ENCODE results near the gene CDC42SE1.

The CDC42SE1 gene

DNA sequence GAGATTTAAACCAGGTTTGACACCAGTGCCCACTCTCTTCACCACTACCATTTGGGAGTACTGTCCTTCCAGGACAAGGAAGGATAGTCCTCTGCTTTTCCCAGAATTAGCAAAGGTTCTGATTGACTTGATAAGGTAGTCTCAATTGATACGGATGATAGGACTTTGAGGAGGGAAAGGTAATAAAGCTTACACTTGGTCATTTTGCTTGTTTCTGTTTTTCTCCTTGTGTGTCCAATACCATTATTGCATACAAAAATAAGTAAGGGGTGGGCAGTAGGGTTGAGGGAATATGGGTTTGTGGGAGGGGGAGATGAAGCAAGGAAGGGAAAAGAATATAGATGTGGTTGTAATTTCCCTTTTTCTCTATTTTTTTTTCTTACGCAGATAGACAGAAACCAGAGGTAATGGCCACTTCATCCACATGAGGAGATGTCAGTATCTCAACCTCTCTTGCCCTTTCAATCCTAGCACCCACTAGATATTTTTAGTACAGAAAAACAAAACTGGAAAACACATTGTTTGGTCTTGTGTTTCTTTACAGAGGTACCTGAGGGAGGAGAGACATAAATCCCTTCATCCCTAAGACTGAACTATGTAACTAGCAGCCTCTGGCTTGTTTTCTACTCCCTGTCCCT, 9.3 kb downstream of the CDC42SE1 start:
- H3K27ac ChIP-seq (ENCODE audit: low read length), result no peak overlapping the region
- no peak overlapping the region for H3K4me3 ChIP-seq (ENCODE audit: low read depth in 1 of 2, low read length in 2 of 2)
- H3K36me3 ChIP-seq (ENCODE audit: control insufficient read depth in 1 of 2, insufficient read depth in 2 of 2, low read length in 2 of 2), result peaks cover 31 to 38% of the 10 kb centered on the region in 2 donors

DNA sequence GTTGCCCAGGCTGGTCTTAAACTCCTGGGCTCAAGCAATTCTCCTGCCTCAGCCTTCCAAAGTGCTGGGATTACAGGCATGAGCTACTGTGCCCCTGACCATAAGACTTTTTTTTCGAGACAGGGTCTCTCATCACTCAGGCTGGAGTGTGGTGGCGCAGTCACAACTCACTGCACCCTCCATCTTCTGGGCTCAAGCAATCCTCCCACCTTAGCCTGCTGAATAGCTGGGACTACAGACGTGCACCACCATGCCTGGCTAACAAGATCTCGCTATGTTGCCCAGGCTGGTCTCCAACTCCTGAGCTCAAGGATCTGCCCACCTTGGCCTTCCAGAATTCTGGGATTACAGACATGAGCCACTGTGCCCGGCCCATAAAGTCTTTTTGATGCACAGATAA, 10.0 kb downstream of the CDC42SE1 start:
- peaks cover 24 to 31% of the 10 kb centered on the region in 2 donors for H3K36me3 ChIP-seq (ENCODE audit: control insufficient read depth in 1 of 2, insufficient read depth in 2 of 2, low read length in 2 of 2)
- H3K27me3 ChIP-seq (ENCODE audit: low read depth, low read length), result no peaks in the 10 kb centered on the region
- no peak overlapping the region for H3K4me3 ChIP-seq (ENCODE audit: low read depth in 1 of 2, low read length in 2 of 2)
- H3K4me1 ChIP-seq (ENCODE audit: control insufficient read depth in 1 of 2, insufficient read depth in 2 of 2, low read length in 2 of 2), result peaks cover 6 to 14% of the 10 kb centered on the region in 2 donors
- H3K27ac ChIP-seq (ENCODE audit: low read length), result no peak overlapping the region
- H3K9me3 ChIP-seq (ENCODE audit: control insufficient read depth in 1 of 2, low read length in 2 of 2), result no peaks in the 10 kb centered on the region

More for the DNA sequence above, 9.3 kb downstream of the CDC42SE1 start:
- H3K4me1 ChIP-seq (ENCODE audit: control insufficient read depth in 1 of 2, insufficient read depth in 2 of 2, low read length in 2 of 2), result peaks cover 6 to 14% of the 10 kb centered on the region in 2 donors
- no peaks in the 10 kb centered on the region for H3K9me3 ChIP-seq (ENCODE audit: control insufficient read depth in 1 of 2, low read length in 2 of 2)
- no peaks in the 10 kb centered on the region for H3K27me3 ChIP-seq (ENCODE audit: low read depth, low read length)

DNA sequence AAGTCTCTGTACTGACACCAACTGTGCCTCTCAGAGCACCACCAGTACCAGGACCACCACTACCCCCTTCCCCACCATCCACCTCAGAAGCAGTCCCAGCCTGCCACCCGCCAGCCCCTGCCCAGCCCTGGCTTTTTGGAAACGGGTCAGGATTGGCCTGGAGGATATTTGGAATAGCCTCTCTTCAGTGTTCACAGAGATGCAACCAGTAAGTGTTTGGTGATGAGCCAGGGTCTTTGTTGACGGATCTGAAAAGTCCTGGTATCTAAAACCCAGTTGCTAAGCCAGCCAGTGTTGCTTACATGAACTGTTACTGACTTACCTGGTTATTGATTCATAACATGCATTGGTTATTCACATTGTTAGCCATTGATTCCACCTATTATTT, 10.8 kb downstream of the CDC42SE1 start:
- Histone ChIP-seq H3K4me3 (ENCODE audit: low read depth in 1 of 2, low read length in 2 of 2) (peak overlapping the region; percentile 83 to 92), H3K4me1 (ENCODE audit: control insufficient read depth in 1 of 2, insufficient read depth in 2 of 2, low read length in 2 of 2) (peaks cover 6 to 14% of the 10 kb centered on the region in 2 donors), H3K36me3 (ENCODE audit: control insufficient read depth in 1 of 2, insufficient read depth in 2 of 2, low read length in 2 of 2) (peaks cover 16 to 23% of the 10 kb centered on the region in 2 donors), H3K27me3 (ENCODE audit: low read depth, low read length) (no peaks in the 10 kb centered on the region), H3K27ac (ENCODE audit: low read length) (peak overlapping the region; percentile 78), H3K9me3 (ENCODE audit: control insufficient read depth in 1 of 2, low read length in 2 of 2) (no peaks in the 10 kb centered on the region)

DNA sequence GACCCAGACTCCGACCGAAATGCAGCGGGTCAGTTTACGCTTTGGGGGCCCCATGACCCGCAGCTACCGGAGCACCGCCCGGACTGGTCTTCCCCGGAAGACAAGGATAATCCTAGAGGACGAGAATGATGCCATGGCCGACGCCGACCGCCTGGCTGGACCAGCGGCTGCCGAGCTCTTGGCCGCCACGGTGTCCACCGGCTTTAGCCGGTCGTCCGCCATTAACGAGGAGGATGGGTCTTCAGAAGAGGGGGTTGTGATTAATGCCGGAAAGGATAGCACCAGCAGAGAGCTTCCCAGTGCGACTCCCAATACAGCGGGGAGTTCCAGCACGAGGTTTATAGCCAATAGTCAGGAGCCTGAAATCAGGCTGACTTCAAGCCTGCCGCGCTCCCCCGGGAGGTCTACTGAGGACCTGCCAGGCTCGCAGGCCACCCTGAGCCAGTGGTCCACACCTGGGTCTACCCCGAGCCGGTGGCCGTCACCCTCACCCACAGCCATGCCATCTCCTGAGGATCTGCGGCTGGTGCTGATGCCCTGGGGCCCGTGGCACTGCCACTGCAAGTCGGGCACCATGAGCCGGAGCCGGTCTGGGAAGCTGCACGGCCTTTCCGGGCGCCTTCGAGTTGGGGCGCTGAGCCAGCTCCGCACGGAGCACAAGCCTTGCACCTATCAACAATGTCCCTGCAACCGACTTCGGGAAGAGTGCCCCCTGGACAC, 11.3 kb downstream of the CDC42SE1 start:
- H3K4me1 ChIP-seq (ENCODE audit: control insufficient read depth in 1 of 2, insufficient read depth in 2 of 2, low read length in 2 of 2), result peaks cover 6 to 14% of the 10 kb centered on the region in 2 donors
- no peaks in the 10 kb centered on the region for H3K9me3 ChIP-seq (ENCODE audit: control insufficient read depth in 1 of 2, low read length in 2 of 2)
- peaks cover 11 to 17% of the 10 kb centered on the region in 2 donors for H3K36me3 ChIP-seq (ENCODE audit: control insufficient read depth in 1 of 2, insufficient read depth in 2 of 2, low read length in 2 of 2)
- H3K4me3 ChIP-seq (ENCODE audit: low read depth in 1 of 2, low read length in 2 of 2), result peak overlapping the region; percentile 83 to 92
- H3K27ac ChIP-seq (ENCODE audit: low read length), result peak overlapping the region; percentile 78
- H3K27me3 ChIP-seq (ENCODE audit: low read depth, low read length), result no peaks in the 10 kb centered on the region

DNA sequence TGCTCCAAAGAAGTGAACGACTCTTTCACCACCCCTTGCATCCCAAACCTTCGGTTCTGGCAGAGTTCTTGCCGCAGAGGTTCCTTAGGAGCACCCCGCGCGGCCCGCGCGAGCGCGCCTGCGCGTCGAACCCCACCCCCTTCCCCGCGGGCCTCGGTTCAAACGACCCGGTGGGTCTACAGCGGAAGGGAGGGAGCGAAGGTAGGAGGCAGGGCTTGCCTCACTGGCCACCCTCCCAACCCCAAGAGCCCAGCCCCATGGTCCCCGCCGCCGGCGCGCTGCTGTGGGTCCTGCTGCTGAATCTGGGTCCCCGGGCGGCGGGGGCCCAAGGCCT, 11.9 kb downstream of the CDC42SE1 start, which contains the start of gene C1orf56:
C1orf56 (plus strand) TSS at position 161 of the 334 bp plus-strand sequence; CDS start at position 258, 97 bp downstream.
- Histone ChIP-seq H3K4me1 (ENCODE audit: control insufficient read depth in 1 of 2, insufficient read depth in 2 of 2, low read length in 2 of 2) (peaks cover 6 to 14% of the 10 kb centered on the region in 2 donors), H3K4me3 (ENCODE audit: low read depth in 1 of 2, low read length in 2 of 2) (peak within 1 kb of the TSS; percentile 83 to 92), H3K36me3 (ENCODE audit: control insufficient read depth in 1 of 2, insufficient read depth in 2 of 2, low read length in 2 of 2) (peaks cover 7 to 12% of the 10 kb centered on the region in 2 donors), H3K27ac (ENCODE audit: low read length) (peak within 1 kb of the TSS; percentile 78), H3K27me3 (ENCODE audit: low read depth, low read length) (no peaks in the 10 kb centered on the region), H3K9me3 (ENCODE audit: control insufficient read depth in 1 of 2, low read length in 2 of 2) (no peaks in the 10 kb centered on the region)

DNA sequence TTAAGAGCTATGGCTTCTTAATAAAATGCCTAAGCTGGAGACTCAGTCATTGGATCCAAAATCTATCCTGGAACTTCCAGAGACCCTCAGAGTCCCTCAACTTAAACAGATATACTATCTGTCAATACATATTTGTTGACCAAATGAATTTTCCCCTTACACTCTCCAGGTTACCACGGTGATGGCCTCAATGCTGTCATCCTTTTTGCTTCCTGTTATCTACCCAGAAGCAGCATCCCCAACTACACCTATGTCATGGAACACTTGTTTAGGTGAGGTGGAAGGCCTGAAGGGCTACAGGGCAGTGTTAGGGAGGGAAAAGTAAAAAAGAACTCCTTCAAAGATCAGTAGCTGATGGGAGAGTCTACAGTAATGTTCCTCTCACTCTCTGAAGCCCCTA, 16.3 kb downstream of the CDC42SE1 start:
- Histone ChIP-seq H3K4me1 (ENCODE audit: control insufficient read depth in 1 of 2, insufficient read depth in 2 of 2, low read length in 2 of 2) (peaks cover 0 to under 1% of the 10 kb centered on the region in 2 donors), H3K27ac (ENCODE audit: low read length) (no peak overlapping the region), H3K27me3 (ENCODE audit: low read depth, low read length) (no peaks in the 10 kb centered on the region), H3K36me3 (ENCODE audit: control insufficient read depth in 1 of 2, insufficient read depth in 2 of 2, low read length in 2 of 2) (no peaks in the 10 kb centered on the region), H3K4me3 (ENCODE audit: low read depth in 1 of 2, low read length in 2 of 2) (no peak overlapping the region), H3K9me3 (ENCODE audit: control insufficient read depth in 1 of 2, low read length in 2 of 2) (no peaks in the 10 kb centered on the region)

DNA sequence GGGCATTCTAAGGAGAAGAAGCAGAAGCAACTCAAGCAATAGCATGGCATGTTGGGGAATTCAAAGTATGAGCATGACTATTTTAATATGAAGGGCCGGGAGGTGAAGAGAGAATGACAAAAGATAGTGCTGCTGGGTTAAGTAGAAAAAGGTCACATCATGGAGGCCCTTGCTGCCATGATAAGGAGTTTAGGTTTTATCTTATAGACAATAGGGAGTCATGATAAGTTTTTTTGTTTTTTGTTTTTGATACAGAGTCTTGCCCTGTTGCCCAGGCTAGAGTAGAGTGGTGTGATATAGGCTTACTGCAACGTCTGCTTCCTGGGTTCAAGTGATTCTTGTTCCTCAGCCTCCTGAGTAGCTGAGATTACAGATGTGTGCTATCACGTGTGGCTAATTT, 19.9 kb downstream of the CDC42SE1 start:
- Histone ChIP-seq H3K9me3 (ENCODE audit: control insufficient read depth in 1 of 2, low read length in 2 of 2) (no peaks in the 10 kb centered on the region), H3K4me3 (ENCODE audit: low read depth in 1 of 2, low read length in 2 of 2) (no peak overlapping the region), H3K36me3 (ENCODE audit: control insufficient read depth in 1 of 2, insufficient read depth in 2 of 2, low read length in 2 of 2) (peaks cover under 1 to 7% of the 10 kb centered on the region in 2 donors), H3K27me3 (ENCODE audit: low read depth, low read length) (no peaks in the 10 kb centered on the region), H3K4me1 (ENCODE audit: control insufficient read depth in 1 of 2, insufficient read depth in 2 of 2, low read length in 2 of 2) (no peaks in the 10 kb centered on the region), H3K27ac (ENCODE audit: low read length) (no peak overlapping the region)

DNA sequence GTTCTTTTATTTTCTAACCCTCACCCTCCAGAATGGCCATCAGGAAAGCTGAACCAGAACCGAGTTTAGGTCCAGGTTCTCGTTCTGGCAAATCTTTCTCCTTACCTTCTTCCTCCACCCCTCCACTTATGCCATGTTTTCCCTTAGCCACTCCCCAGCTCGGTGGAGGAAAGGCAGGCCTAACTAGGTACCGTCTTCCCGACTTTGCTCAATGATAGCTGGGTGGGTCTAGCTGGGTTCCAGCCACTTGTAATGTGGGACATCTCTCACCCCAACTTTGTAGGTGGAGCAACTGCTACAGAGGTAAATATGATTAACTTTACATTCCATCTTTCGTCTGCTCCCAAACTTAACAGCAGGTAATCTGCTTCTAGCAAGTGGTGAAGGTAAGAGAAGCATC, 22.4 kb downstream of the CDC42SE1 start:
- no peak overlapping the region for H3K4me3 ChIP-seq (ENCODE audit: low read depth in 1 of 2, low read length in 2 of 2)
- no peak overlapping the region for H3K27ac ChIP-seq (ENCODE audit: low read length)
- no peaks in the 10 kb centered on the region for H3K27me3 ChIP-seq (ENCODE audit: low read depth, low read length)
- peaks cover 10 to 15% of the 10 kb centered on the region in 2 donors for H3K36me3 ChIP-seq (ENCODE audit: control insufficient read depth in 1 of 2, insufficient read depth in 2 of 2, low read length in 2 of 2)
- H3K4me1 ChIP-seq (ENCODE audit: control insufficient read depth in 1 of 2, insufficient read depth in 2 of 2, low read length in 2 of 2), result no peaks in the 10 kb centered on the region
- H3K9me3 ChIP-seq (ENCODE audit: control insufficient read depth in 1 of 2, low read length in 2 of 2), result no peaks in the 10 kb centered on the region

DNA sequence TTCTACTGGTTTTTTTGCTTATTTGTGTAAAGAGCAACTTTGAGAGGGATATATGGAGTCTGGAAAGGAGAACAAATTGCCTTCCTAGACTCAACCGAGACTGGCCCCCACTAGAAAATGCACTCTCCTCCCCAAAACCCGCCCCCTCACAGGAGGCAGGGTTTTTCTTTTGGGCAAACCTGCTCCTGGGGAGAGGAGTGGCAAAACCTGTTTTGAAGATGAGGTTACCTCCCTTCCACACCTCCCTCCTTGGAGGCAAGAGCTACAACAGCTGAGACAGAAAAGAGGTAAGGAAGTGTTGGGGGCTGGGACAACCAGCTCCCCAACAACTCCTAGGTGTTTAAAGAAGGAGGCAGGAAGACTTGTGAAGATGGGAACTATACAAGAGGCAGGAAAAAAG, 23.1 kb downstream of the CDC42SE1 start, which contains the start of gene BNIPL:
BNIPL (plus strand) TSS at position 231 of the 400 bp plus-strand sequence; CDS start at position 371, 140 bp downstream.
- Histone ChIP-seq H3K9me3 (ENCODE audit: control insufficient read depth in 1 of 2, low read length in 2 of 2) (no peaks in the 10 kb centered on the region), H3K4me1 (ENCODE audit: control insufficient read depth in 1 of 2, insufficient read depth in 2 of 2, low read length in 2 of 2) (no peaks in the 10 kb centered on the region), H3K4me3 (ENCODE audit: low read depth in 1 of 2, low read length in 2 of 2) (no peak within 1 kb of the TSS), H3K27me3 (ENCODE audit: low read depth, low read length) (no peaks in the 10 kb centered on the region), H3K27ac (ENCODE audit: low read length) (no peak within 1 kb of the TSS), H3K36me3 (ENCODE audit: control insufficient read depth in 1 of 2, insufficient read depth in 2 of 2, low read length in 2 of 2) (peaks cover 12 to 18% of the 10 kb centered on the region in 2 donors)

DNA sequence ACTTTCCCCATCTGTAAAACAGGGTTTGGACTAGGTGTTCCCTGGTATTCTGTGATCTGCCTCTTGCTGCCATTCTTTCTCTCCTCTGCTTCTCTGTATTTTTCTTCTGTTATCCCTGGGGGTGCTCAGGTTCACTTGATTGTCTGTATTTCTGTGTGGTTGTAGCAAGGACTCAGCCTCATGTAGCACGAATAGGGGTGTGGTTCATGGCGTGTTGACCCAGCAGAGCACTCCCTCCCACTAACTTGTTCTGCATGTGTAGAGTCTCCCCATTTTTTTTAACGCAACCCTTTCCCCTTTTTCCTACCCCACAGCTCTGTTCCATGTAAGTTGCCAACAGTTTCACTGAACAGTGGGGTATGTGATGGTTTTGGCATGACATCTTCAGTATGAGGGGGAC, 24.3 kb downstream of the CDC42SE1 start:
- H3K27ac ChIP-seq (ENCODE audit: low read length), result no peak overlapping the region
- no peaks in the 10 kb centered on the region for H3K4me1 ChIP-seq (ENCODE audit: control insufficient read depth in 1 of 2, insufficient read depth in 2 of 2, low read length in 2 of 2)
- no peak overlapping the region for H3K4me3 ChIP-seq (ENCODE audit: low read depth in 1 of 2, low read length in 2 of 2)
- H3K9me3 ChIP-seq (ENCODE audit: control insufficient read depth in 1 of 2, low read length in 2 of 2), result no peaks in the 10 kb centered on the region
- no peaks in the 10 kb centered on the region for H3K27me3 ChIP-seq (ENCODE audit: low read depth, low read length)
- peaks cover 23 to 24% of the 10 kb centered on the region in 2 donors for H3K36me3 ChIP-seq (ENCODE audit: control insufficient read depth in 1 of 2, insufficient read depth in 2 of 2, low read length in 2 of 2)

DNA sequence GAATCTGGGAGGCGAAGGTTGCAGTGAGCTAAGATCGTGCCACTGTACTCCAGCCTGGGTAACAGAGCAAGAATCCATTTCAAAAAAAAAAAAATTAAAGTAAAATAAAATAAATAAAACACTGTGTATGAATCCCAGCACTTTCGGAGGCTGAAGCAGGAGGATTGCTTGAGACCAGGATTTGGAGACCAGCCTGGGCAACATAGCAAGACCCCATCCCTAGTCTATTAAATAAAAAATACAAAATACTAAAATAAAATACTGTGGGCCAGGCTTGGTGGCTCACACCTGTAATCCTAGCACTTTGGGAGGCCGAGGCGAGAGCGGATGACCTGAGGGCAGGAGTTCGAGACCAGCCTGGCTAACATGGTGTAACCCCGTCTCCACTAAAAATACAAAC, 27.3 kb downstream of the CDC42SE1 start:
- no peaks in the 10 kb centered on the region for H3K9me3 ChIP-seq (ENCODE audit: control insufficient read depth in 1 of 2, low read length in 2 of 2)
- no peak overlapping the region for H3K27ac ChIP-seq (ENCODE audit: low read length)
- no peaks in the 10 kb centered on the region for H3K4me1 ChIP-seq (ENCODE audit: control insufficient read depth in 1 of 2, insufficient read depth in 2 of 2, low read length in 2 of 2)
- H3K27me3 ChIP-seq (ENCODE audit: low read depth, low read length), result no peaks in the 10 kb centered on the region
- H3K4me3 ChIP-seq (ENCODE audit: low read depth in 1 of 2, low read length in 2 of 2), result no peak overlapping the region
- H3K36me3 ChIP-seq (ENCODE audit: control insufficient read depth in 1 of 2, insufficient read depth in 2 of 2, low read length in 2 of 2), result peaks cover 34 to 49% of the 10 kb centered on the region in 2 donors

Measured in muscle layer of duodenum (tissue), 2 donors.